ENCODE measurements around the gene RNF157.

The RNF157 gene

DNA sequence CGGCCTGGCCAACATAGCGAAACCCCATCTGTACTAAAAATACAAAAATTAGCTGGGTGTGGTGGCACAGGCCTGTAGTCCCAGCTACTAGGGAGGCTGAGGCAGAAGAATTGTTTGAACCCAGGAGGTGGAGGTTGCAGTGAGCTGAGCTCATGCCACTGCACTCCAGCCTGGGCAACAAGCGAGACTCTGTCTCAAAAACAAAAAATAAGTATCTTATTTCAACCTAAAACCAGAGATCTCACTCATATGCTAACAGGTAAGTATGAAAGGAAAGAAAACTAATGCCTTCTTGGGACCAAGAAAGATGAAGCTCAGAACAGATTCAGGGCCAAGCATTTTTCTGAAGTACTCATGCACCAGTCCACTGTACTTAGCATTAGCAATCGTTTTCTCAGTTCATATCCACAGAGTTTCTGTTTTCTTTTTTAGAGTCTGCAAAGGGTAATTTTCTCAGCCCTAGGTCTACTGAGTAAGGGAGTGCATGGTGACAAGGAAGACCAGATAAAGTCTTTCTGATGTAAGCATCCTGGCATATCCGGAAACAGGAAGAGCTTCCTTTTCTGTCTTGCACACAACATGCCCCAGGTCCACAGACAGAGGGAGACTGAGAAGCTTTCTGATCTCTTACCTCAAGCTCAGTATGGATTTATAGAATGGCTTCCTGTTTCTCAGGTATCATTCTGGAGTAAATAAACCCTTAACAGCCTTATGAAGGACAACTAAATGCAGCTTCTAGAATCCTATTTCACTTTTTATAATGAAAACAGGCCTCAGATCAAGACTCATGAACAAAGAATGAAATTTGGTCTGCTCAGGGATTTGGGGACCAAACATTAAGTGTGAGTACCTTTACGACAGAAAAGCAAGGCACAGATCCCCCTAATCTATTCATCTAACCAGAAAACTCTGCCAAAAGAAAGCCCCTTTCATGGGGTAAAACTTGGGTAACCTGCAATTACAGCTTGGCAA, 60.5 kb downstream of the RNF157 start:
- Histone ChIP-seq H3K36me3 (ENCODE audit: insufficient read depth) (no peaks in the 10 kb centered on the region), H2AFZ (ENCODE audit: low read depth) (peak overlapping the region; percentile 50), H3K27ac (peak overlapping the region; percentile 50), H3K79me2 (ENCODE audit: insufficient read depth, low read depth) (no peaks in the 10 kb centered on the region), H3K9ac (no peak overlapping the region), H3K4me2 (peak overlapping the region; percentile 58), H3K4me1 (ENCODE audit: low read depth, poor library complexity, severe bottlenecking) (peaks cover 58% of the 10 kb centered on the region), H3K27me3 (ENCODE audit: insufficient read depth, low read depth) (no peaks in the 10 kb centered on the region), H3K4me3 (IDR thresholded peaks at IDR 0.05; ENCODE audit: insufficient read depth, low read depth, low read length) (no peak overlapping the region), H4K20me1 (ENCODE audit: insufficient read depth) (no peaks in the 10 kb centered on the region)
- TF ChIP-seq, protein P1, sequence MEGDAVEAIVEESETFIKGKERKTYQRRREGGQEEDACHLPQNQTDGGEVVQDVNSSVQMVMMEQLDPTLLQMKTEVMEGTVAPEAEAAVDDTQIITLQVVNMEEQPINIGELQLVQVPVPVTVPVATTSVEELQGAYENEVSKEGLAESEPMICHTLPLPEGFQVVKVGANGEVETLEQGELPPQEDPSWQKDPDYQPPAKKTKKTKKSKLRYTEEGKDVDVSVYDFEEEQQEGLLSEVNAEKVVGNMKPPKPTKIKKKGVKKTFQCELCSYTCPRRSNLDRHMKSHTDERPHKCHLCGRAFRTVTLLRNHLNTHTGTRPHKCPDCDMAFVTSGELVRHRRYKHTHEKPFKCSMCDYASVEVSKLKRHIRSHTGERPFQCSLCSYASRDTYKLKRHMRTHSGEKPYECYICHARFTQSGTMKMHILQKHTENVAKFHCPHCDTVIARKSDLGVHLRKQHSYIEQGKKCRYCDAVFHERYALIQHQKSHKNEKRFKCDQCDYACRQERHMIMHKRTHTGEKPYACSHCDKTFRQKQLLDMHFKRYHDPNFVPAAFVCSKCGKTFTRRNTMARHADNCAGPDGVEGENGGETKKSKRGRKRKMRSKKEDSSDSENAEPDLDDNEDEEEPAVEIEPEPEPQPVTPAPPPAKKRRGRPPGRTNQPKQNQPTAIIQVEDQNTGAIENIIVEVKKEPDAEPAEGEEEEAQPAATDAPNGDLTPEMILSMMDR (conservative IDR thresholded peaks at IDR 0.05; ENCODE audit: low read depth, low read length), result no peak

DNA sequence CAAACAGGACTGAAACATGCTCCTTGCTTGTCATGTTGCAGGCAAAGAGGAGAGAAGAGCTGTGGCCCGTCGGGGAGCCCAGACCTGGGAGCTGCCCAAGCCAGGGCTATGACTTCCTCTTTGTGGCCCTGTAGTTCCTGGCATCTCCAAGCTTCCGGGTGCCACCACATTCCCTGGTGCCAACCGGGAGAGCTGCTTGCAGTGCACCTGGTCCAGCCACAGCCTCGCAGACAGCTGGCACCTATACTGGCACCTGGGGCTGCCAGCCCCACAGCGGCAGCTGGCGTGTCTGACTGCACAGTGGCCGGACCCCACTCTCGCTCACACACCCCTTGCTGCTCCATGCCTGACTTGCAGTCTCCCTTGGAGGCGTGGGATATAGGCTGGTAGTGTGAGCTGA, 62.2 kb downstream of the RNF157 start:
- H2AFZ ChIP-seq (ENCODE audit: low read depth), result no peak overlapping the region
- TF ChIP-seq, protein P1 (conservative IDR thresholded peaks at IDR 0.05; ENCODE audit: low read depth, low read length), result no peak
- H3K4me1 ChIP-seq (ENCODE audit: low read depth, poor library complexity, severe bottlenecking), result peaks cover 44% of the 10 kb centered on the region
- H3K36me3 ChIP-seq (ENCODE audit: insufficient read depth), result no peaks in the 10 kb centered on the region
- H4K20me1 ChIP-seq (ENCODE audit: insufficient read depth), result no peaks in the 10 kb centered on the region
- no peak overlapping the region for H3K9ac ChIP-seq
- H3K4me2 ChIP-seq, result no peak overlapping the region
- no peaks in the 10 kb centered on the region for H3K27me3 ChIP-seq (ENCODE audit: insufficient read depth, low read depth)
- H3K27ac ChIP-seq, result no peak overlapping the region
- no peaks in the 10 kb centered on the region for H3K79me2 ChIP-seq (ENCODE audit: insufficient read depth, low read depth)
- H3K4me3 ChIP-seq (IDR thresholded peaks at IDR 0.05; ENCODE audit: insufficient read depth, low read depth, low read length), result no peak overlapping the region

DNA sequence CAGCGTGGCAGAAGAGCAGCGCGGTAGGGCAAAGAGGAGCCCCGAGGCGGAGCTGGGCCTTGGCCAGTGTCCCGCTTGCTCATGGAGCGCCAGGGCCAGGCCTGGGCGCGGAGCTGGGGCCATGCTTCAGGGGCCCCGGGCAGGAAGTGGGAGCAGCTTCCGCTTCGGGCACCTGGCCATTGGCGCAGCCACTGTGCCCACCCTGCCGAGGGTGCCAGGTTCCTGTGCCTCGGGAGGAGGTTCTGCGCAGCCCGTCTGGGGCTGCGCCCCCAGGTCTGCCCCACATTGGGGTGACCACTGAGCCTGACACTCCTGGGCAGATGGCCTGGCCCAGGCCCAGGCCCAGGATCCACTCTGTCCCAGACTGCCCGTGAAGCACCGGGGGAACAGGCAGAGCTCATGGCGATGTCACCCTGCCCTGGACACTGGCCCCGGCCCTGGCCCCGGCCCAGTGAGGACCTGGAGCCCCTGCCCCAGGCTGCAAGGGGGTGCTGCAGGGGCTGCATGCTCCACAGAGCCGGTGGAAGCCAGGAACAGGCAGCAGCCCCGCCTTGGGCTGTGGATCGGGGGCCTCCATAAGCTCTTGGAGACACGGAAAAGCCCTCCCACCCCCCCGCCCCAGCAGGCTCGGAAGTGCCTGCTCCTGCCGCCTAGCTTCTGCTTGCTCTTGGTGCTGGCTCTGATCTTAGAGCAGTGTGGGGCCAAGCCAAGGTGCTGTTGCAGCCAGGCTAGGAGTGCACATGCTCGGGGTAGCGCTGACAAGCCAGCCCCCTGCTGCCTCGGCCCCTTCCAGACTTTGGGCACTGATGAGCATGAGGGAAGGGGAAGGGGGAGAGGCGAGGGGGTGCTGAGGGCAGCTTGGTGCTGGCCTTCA, 63.4 kb downstream of the RNF157 start:
- TF ChIP-seq, protein P1 (conservative IDR thresholded peaks at IDR 0.05; ENCODE audit: low read depth, low read length), result no peak
- H3K79me2 ChIP-seq (ENCODE audit: insufficient read depth, low read depth), result no peaks in the 10 kb centered on the region
- H3K36me3 ChIP-seq (ENCODE audit: insufficient read depth), result no peaks in the 10 kb centered on the region
- no peak overlapping the region for H3K4me3 ChIP-seq (IDR thresholded peaks at IDR 0.05; ENCODE audit: insufficient read depth, low read depth, low read length)
- no peaks in the 10 kb centered on the region for H3K27me3 ChIP-seq (ENCODE audit: insufficient read depth, low read depth)
- H4K20me1 ChIP-seq (ENCODE audit: insufficient read depth), result no peaks in the 10 kb centered on the region
- H3K27ac ChIP-seq, result no peak overlapping the region
- H3K4me2 ChIP-seq, result no peak overlapping the region
- no peak overlapping the region for H3K9ac ChIP-seq
- no peak overlapping the region for H2AFZ ChIP-seq (ENCODE audit: low read depth)
- peaks cover 33% of the 10 kb centered on the region for H3K4me1 ChIP-seq (ENCODE audit: low read depth, poor library complexity, severe bottlenecking)

DNA sequence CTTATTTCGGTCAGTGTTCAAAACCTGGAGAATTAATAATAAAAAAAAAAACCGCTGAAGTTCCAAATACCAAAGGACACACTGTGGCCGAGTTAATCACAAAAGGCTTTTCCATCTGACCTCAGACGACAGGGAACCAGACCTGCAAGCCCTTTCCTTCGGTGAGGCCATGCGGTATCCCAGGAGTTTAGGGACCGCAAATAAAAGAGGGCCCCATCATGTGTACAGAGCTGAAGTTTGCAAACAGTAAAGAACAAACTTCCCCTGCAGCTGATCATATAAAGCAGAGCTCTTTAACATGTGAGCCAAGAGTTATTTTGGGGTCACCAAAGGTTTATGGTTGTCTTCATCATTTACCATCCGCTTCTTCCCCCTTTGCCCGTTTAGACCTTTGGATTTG, 66.3 kb downstream of the RNF157 start:
- H3K27ac ChIP-seq, result no peak overlapping the region

More for the DNA sequence above, 66.3 kb downstream of the RNF157 start:
- Histone ChIP-seq H3K27me3 (ENCODE audit: insufficient read depth, low read depth) (no peaks in the 10 kb centered on the region), H3K79me2 (ENCODE audit: insufficient read depth, low read depth) (no peaks in the 10 kb centered on the region), H2AFZ (ENCODE audit: low read depth) (no peak overlapping the region), H3K36me3 (ENCODE audit: insufficient read depth) (no peaks in the 10 kb centered on the region), H3K4me2 (no peak overlapping the region), H3K4me1 (ENCODE audit: low read depth, poor library complexity, severe bottlenecking) (peaks cover 5% of the 10 kb centered on the region), H4K20me1 (ENCODE audit: insufficient read depth) (no peaks in the 10 kb centered on the region), H3K9ac (no peak overlapping the region), H3K4me3 (IDR thresholded peaks at IDR 0.05; ENCODE audit: insufficient read depth, low read depth, low read length) (no peak overlapping the region)
- TF ChIP-seq, protein P1 (conservative IDR thresholded peaks at IDR 0.05; ENCODE audit: low read depth, low read length), result no peak

Data from KMS-11 (cell line).